HepG2 (cell line): Measurements from ENCODE around the gene IMP3. TPM values are rescaled to one million over a fixed set of nuclear protein-coding genes. Genes with fewer than 3 reads are reported as not detected.
A peak's percentile ranks its signal among the peaks of the same experiment; 100 is the strongest.

Experiments
- BATF2 ChIP-seq: sonication (generic); formaldehyde crosslinking; IDR thresholded peaks from 2 replicates; pipeline ENCODE4 v1.8.0; 2022; ENCODE audit warnings: mild to moderate bottlenecking, missing genetic modification reagents, moderate library complexity
- CEBPB ChIP-seq: IDR thresholded peaks from 2 replicates; pipeline ENCODE4 v1.6.1; 2011; ENCODE audit warnings: low read depth, low read length, improper control_type of control experiment, borderline replicate concordance
- CREM ChIP-seq, 2 experiments: sonication (generic) in 1 of 2; formaldehyde crosslinking in 1 of 2; IDR thresholded peaks; 2 replicates each; pipeline versions ENCODE4 v1.4.0 to v1.6.1; 2016 to 2020; ENCODE audit warnings: antibody characterized with exemption in 1 of 2, mild to moderate bottlenecking in 1 of 2, missing genetic modification reagents in 1 of 2
- EEA1 ChIP-seq: sonication (generic); formaldehyde crosslinking; IDR thresholded peaks from 2 replicates; pipeline ENCODE4 v1.5.1; 2020; ENCODE audit warnings: mild to moderate bottlenecking, missing genetic modification reagents, borderline replicate concordance
- ESRRA ChIP-seq: sonication (generic); formaldehyde crosslinking; IDR thresholded peaks from 2 replicates; pipeline ENCODE4 v1.5.1; 2020; ENCODE audit warnings: mild to moderate bottlenecking, low read depth, missing genetic modification reagents
- FOXA3 ChIP-seq: IDR thresholded peaks from 2 replicates; pipeline ENCODE4 v1.6.1; 2016; ENCODE audit warnings: missing genetic modification reagents, missing compliant biosample characterization
- GLI4 ChIP-seq: sonication (generic); formaldehyde crosslinking; IDR thresholded peaks from 2 replicates; pipeline ENCODE4 v1.5.1; 2020; ENCODE audit warnings: missing genetic modification reagents, mild to moderate bottlenecking, moderate library complexity, borderline replicate concordance
- HIVEP1 ChIP-seq: sonication (generic); formaldehyde crosslinking; IDR thresholded peaks from 2 replicates; pipeline ENCODE4 v1.4.0; 2020; ENCODE audit warnings: mild to moderate bottlenecking, missing genetic modification reagents
- HNRNPL ChIP-seq: fragments of 200-400 bp; formaldehyde crosslinking; IDR thresholded peaks from 2 replicates; pipeline ENCODE4 v1.6.1; 2017; ENCODE audit warnings: mild to moderate bottlenecking, low read depth, low read length
- HOXA3 ChIP-seq: sonication (generic); formaldehyde crosslinking; IDR thresholded peaks from 2 replicates; pipeline ENCODE4 v1.5.0; 2020; ENCODE audit warnings: missing genetic modification reagents
- NFATC3 ChIP-seq: sonication (generic); formaldehyde crosslinking; IDR thresholded peaks from 2 replicates; pipeline ENCODE4 v1.5.1; 2020; ENCODE audit warnings: mild to moderate bottlenecking, missing genetic modification reagents
- RERE ChIP-seq: IDR thresholded peaks from 2 replicates; pipeline ENCODE4 v1.6.1; 2016; ENCODE audit warnings: low read depth, missing genetic modification reagents, missing compliant biosample characterization
- SP5 ChIP-seq: IDR thresholded peaks from 2 replicates; pipeline ENCODE4 v1.6.1; 2016; ENCODE audit warnings: low read depth, borderline replicate concordance
- TOE1 ChIP-seq: sonication (generic); formaldehyde crosslinking; IDR thresholded peaks from 2 replicates; pipeline ENCODE4 v1.4.0; 2020; ENCODE audit warnings: mild to moderate bottlenecking, missing genetic modification reagents
- TP53 ChIP-seq: sonication (generic); formaldehyde crosslinking; conservative IDR thresholded peaks from 2 replicates; pipeline ENCODE4 v1.4.0; 2020; ENCODE audit warnings: missing genetic modification reagents
- ZBTB7A ChIP-seq: sonication (generic); formaldehyde crosslinking; IDR thresholded peaks from 2 replicates; pipeline ENCODE4 v1.8.0; 2022; ENCODE audit warnings: mild to moderate bottlenecking, missing genetic modification reagents
- ZFP1 ChIP-seq: IDR thresholded peaks from 2 replicates; pipeline ENCODE4 v1.6.1; 2016
- ZNF607 ChIP-seq: sonication (generic); formaldehyde crosslinking; IDR thresholded peaks from 2 replicates; pipeline ENCODE4 v1.5.1; 2020; ENCODE audit warnings: missing genetic modification reagents, mild to moderate bottlenecking, borderline replicate concordance
- ZNF660 ChIP-seq: sonication (generic); formaldehyde crosslinking; IDR thresholded peaks from 2 replicates; pipeline ENCODE4 v1.5.1; 2020; ENCODE audit warnings: mild to moderate bottlenecking, low read depth, missing genetic modification reagents, borderline replicate concordance
- ZSCAN21 ChIP-seq: sonication (generic); formaldehyde crosslinking; IDR thresholded peaks from 2 replicates; pipeline ENCODE4 v1.8.0; 2022; ENCODE audit warnings: mild to moderate bottlenecking, missing genetic modification reagents, moderate library complexity, borderline replicate concordance
- polyA plus RNA-seq, 8 experiments: library from polyadenylated mRNA; depleted of rRNA in 3 of 8; stranded (reverse) in 7 of 8; unstranded in 1 of 8; fragments of >200 nt; fragmentation: Illumina TruSeq in 4 of 8; extraction: Trizol in 4 of 8; gene quantifications; 2 replicates each; pipeline versions ENCODE4 v1.2.1 to v1.2.3, GENCODE V29; 2011 to 2016; ENCODE audit warnings: low read depth in 4 of 8, missing spikeins in 1 of 8, mixed read lengths in 1 of 8; ENCODE audit not compliant: insufficient read depth in 1 of 8
- total RNA-seq, 5 experiments: library from RNA; depleted of rRNA; stranded (reverse); fragments of >200 nt; fragmentation: Illumina TruSeq; extraction: Trizol; gene quantifications; 2 replicates each; pipeline ENCODE4 v1.2.3, GENCODE V29; 2016; ENCODE audit warnings: low read depth in 1 of 5
- TF ChIP-seq, protein P1 (sequence below): IDR thresholded peaks from 2 replicates; pipeline ENCODE4 v1.6.1; 2016; ENCODE audit warnings: missing compliant biosample characterization, missing genetic modification reagents, borderline replicate concordance
- TF ChIP-seq, protein P2 (sequence below): IDR thresholded peaks from 2 replicates; pipeline ENCODE4 v1.6.1; 2016; ENCODE audit warnings: missing genetic modification reagents, missing compliant biosample characterization

IMP3 gene
- total and polyA plus RNA-seq, 2 of the 13 experiments (the other 11 are each of a cell fraction or from before 2014, with no cell fraction given) = 38.3 to 143 TPM

DNA sequence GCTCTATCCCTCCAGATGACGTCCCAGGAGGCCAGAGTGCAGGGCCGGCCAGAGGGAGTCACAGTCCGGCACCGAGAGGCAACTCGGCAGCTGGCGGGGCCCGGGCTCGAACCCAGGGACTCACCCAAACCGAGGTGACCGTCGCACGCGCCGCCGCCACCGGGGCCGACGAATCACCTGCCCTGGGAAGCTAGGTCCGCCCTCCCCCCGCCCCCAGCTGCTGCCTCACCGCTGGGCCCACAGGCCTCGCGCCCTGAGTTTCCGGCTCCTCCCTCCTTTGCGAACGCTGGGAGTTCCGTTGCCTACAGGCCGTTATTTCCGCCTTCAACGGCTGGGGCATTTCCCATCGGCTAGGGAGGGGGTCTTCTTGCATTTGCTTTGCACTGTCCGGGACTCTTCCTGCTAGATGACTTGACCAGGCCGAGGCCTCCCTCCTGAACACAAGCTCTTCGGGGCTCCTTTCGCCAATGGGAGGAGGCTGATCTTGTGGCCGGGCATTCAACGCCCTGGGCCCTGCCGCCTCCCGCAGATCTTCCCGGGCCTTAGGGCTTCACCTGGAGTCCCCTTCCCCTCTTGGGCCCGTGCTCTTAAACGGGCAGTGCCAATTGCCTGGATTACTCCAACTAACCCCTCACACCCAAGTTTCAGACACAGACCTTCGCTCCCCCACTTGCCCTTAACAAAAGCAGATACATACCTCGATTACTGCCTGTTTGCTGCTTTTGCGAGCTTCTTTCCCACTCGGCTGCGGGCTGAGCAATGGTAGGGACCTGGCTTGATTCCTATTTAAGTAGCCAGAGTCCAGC lies 14.3 kb downstream of the IMP3 start, which contains the start of gene SNUPN (continued):
- TF ChIP-seq RERE (CRISPR knock-in tag) = no peak
- peak; percentile 91 for TF ChIP-seq HIVEP1 (CRISPR knock-in tag)
- TF ChIP-seq TOE1 = no peak; the same call in 1 of the 2 replicates
- TF ChIP-seq NFATC3 (CRISPR knock-in tag) = no peak
- TF ChIP-seq, protein P1, sequence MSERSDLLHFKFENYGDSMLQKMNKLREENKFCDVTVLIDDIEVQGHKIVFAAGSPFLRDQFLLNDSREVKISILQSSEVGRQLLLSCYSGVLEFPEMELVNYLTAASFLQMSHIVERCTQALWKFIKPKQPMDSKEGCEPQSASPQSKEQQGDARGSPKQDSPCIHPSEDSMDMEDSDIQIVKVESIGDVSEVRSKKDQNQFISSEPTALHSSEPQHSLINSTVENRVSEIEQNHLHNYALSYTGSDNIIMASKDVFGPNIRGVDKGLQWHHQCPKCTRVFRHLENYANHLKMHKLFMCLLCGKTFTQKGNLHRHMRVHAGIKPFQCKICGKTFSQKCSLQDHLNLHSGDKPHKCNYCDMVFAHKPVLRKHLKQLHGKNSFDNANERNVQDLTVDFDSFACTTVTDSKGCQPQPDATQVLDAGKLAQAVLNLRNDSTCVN (CRISPR knock-in tag) = peak; percentile 64; the same call in 1 of the 2 replicates
- no peak; the same call in 1 of the 2 replicates for TF ChIP-seq ZNF607 (CRISPR knock-in tag)
- TF ChIP-seq ZNF660 (CRISPR knock-in tag) = no peak
- no peak for TF ChIP-seq EEA1
- peak; percentile 7; the same call in 1 of the 2 replicates for TF ChIP-seq FOXA3 (CRISPR knock-in tag)
- TF ChIP-seq GLI4 (CRISPR knock-in tag) = no peak
- TF ChIP-seq ZFP1 (CRISPR knock-in tag) = 0 out of 2 replicates have a peak, but pooled peaks have one; percentile 70
- peak; percentile 82; the same call in 1 of the 2 replicates for TF ChIP-seq SP5 (CRISPR knock-in tag)
- TF ChIP-seq HOXA3 (CRISPR knock-in tag) = peak; percentile 81
- TF ChIP-seq ZBTB7A (CRISPR knock-in tag) = no peak
- no peak for TF ChIP-seq CREM (IDR thresholded peaks at IDR 0.05)
- no peak for TF ChIP-seq CREM (CRISPR knock-in tag; IDR thresholded peaks at IDR 0.05)
- TF ChIP-seq, protein P2, sequence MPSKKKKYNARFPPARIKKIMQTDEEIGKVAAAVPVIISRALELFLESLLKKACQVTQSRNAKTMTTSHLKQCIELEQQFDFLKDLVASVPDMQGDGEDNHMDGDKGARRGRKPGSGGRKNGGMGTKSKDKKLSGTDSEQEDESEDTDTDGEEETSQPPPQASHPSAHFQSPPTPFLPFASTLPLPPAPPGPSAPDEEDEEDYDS (CRISPR knock-in tag) = peak; percentile 58; the same call in 1 of the 2 replicates
- TF ChIP-seq TP53 = peak; percentile 53; the same call in 1 of the 2 replicates
- peak; percentile 27; the same call in 1 of the 2 replicates for TF ChIP-seq ESRRA (CRISPR knock-in tag)
- TF ChIP-seq CEBPB = no peak
- TF ChIP-seq ZSCAN21 (CRISPR knock-in tag) = 0 out of 2 replicates have a peak, but pooled peaks have one; percentile 20
- 0 out of 2 replicates have a peak, but pooled peaks have one; percentile 43 for TF ChIP-seq HNRNPL
- no peak for TF ChIP-seq BATF2 (CRISPR knock-in tag)
